Progenitor cell of endocrine pancreas (in vitro differentiated cells): Measurements from ENCODE around the gene TARS1. TPM values are rescaled to one million over a fixed set of nuclear protein-coding genes. Genes with fewer than 3 reads are reported as not detected.

Experiments
- DNase-seq: peaks from one replicate; pipeline ENCODE4 v3.0.0; 2021; ENCODE audit warnings: low spot score; ENCODE audit not compliant: unreplicated experiment
- H3K27ac Mint-ChIP-seq: 2 replicates; pipeline ENCODE4 v1.8.0; 2021; ENCODE audit warnings: mild to moderate bottlenecking, moderate library complexity, mixed read lengths
- H3K27me3 Mint-ChIP-seq: 2 replicates; pipeline ENCODE4 v1.8.0; 2021; ENCODE audit warnings: mixed read lengths
- H3K36me3 Mint-ChIP-seq: 2 replicates; pipeline ENCODE4 v1.8.0; 2022; ENCODE audit warnings: mixed read lengths; ENCODE audit not compliant: insufficient read depth
- H3K4me1 Mint-ChIP-seq: 2 replicates; pipeline ENCODE4 v1.8.0; 2021; ENCODE audit warnings: low read depth, mixed read lengths
- H3K4me3 Mint-ChIP-seq: 2 replicates; pipeline ENCODE4 v1.8.0; 2021; ENCODE audit warnings: low read depth, mild to moderate bottlenecking, moderate library complexity, mixed read lengths
- H3K9me3 Mint-ChIP-seq: 2 replicates; pipeline ENCODE4 v1.8.0; 2021; ENCODE audit warnings: low read depth, mixed read lengths
- total RNA-seq: library from RNA; stranded (reverse); gene quantifications from 2 replicates; pipeline ENCODE4 v1.2.1, GENCODE V29; 2021
- TF ChIP-seq, protein P1 (sequence below): fragments of 200-600 bp; sonication (generic); IDR thresholded peaks from one replicate; pipeline ENCODE4 v1.5.0; 2021; ENCODE audit warnings: antibody characterized with exemption, mild to moderate bottlenecking; ENCODE audit not compliant: unreplicated experiment

Gene TARS1
- total RNA-seq, 1 donor from 2014 or later = 168 TPM

DNA sequence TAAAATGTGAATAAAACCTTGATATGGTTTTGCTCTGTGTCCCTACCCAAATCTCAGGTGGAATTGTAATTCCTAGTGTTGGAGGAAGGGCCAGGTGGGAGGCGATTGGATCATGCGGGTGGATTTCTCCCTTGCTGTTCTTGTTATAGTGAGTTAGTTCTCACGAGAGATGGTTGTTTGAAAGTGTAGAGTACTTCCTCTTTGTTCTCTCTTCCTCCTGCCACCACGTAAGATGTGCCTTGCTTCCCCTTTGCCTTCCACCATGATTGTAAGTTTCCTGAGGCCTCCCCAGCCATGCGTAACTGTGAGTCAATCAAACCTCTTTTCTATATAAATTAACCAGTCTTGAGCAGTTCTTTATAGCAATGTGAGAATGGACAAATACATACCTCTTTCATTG is 34.9 kb downstream of the TARS1 start:
- Mint-ChIP-seq H3K27me3 (no peaks in the 10 kb centered on the region), H3K27ac (no peak overlapping the region), H3K9me3 (no peaks in the 10 kb centered on the region), H3K4me3 (no peak overlapping the region), H3K36me3 (peaks cover 45% of the 10 kb centered on the region), H3K4me1 (no peaks in the 10 kb centered on the region)
- no peak for DNase-seq
- TF ChIP-seq, protein P1, sequence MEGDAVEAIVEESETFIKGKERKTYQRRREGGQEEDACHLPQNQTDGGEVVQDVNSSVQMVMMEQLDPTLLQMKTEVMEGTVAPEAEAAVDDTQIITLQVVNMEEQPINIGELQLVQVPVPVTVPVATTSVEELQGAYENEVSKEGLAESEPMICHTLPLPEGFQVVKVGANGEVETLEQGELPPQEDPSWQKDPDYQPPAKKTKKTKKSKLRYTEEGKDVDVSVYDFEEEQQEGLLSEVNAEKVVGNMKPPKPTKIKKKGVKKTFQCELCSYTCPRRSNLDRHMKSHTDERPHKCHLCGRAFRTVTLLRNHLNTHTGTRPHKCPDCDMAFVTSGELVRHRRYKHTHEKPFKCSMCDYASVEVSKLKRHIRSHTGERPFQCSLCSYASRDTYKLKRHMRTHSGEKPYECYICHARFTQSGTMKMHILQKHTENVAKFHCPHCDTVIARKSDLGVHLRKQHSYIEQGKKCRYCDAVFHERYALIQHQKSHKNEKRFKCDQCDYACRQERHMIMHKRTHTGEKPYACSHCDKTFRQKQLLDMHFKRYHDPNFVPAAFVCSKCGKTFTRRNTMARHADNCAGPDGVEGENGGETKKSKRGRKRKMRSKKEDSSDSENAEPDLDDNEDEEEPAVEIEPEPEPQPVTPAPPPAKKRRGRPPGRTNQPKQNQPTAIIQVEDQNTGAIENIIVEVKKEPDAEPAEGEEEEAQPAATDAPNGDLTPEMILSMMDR = no peak

DNA sequence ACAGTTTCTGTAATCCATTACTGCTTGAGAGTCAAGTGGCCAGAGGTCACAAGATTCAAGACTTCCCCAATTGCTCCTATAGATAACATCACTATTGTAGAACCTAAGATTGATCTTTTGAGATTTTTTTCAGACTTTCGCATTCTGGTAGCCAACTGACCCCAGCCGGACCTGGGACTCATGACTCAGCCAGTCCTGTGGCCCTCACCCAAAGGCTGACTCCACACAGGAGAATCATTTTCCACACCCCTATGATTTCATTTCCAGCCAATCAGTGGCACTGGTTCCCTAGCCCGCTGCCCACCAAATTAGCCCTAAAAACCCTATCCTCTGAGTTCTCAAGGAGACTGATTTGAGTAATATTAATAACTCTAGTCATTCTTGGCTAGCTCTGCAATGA is 36.2 kb downstream of the TARS1 start:
- Mint-ChIP-seq H3K36me3 (peaks cover 42% of the 10 kb centered on the region), H3K4me3 (no peak overlapping the region), H3K4me1 (no peaks in the 10 kb centered on the region), H3K27ac (no peak overlapping the region), H3K9me3 (no peaks in the 10 kb centered on the region), H3K27me3 (no peaks in the 10 kb centered on the region)
- TF ChIP-seq, protein P1 = no peak
- no peak for DNase-seq

DNA sequence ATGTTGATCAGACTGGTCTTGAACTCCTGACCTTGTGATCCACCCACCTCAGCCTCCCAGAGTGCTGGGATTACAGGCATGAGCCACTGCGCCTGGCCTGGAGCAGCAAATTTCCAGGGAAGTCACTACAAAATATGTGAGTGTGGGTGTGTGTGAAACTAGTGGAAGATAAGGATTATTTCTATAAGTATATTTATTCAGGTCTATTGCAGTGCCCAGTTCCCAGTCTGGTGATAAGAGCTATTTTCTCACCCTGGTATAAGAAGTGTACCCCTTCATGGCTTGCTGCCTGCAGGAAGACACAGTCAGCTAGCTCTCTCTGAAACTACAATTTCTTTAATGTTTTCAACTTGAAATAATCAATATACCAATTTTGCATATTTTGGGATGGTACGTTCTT is 37.1 kb downstream of the TARS1 start:
- Mint-ChIP-seq H3K27ac (no peak overlapping the region), H3K4me3 (no peak overlapping the region), H3K9me3 (no peaks in the 10 kb centered on the region), H3K4me1 (no peaks in the 10 kb centered on the region), H3K36me3 (peaks cover 40% of the 10 kb centered on the region), H3K27me3 (no peaks in the 10 kb centered on the region)
- no peak for DNase-seq
- TF ChIP-seq, protein P1 = no peak

GRCh38 chr5:33479311-33479710 is 38.5 kb downstream of the TARS1 start:
- peaks cover 2% of the 10 kb centered on the region for H3K4me1 Mint-ChIP-seq
- H3K4me3 Mint-ChIP-seq = no peak overlapping the region
- H3K9me3 Mint-ChIP-seq = no peaks in the 10 kb centered on the region
- TF ChIP-seq, protein P1 = no peak
- H3K27me3 Mint-ChIP-seq = no peaks in the 10 kb centered on the region
- no peak for DNase-seq
- no peak overlapping the region for H3K27ac Mint-ChIP-seq
- H3K36me3 Mint-ChIP-seq = peaks cover 29% of the 10 kb centered on the region

GRCh38 chr5:33480876-33481275 is 40.1 kb downstream of the TARS1 start:
- TF ChIP-seq, protein P1 = no peak
- H3K36me3 Mint-ChIP-seq = peaks cover 15% of the 10 kb centered on the region
- H3K9me3 Mint-ChIP-seq = no peaks in the 10 kb centered on the region
- peaks cover 6% of the 10 kb centered on the region for H3K4me1 Mint-ChIP-seq
- no peak overlapping the region for H3K27ac Mint-ChIP-seq
- H3K4me3 Mint-ChIP-seq = no peak overlapping the region
- no peak for DNase-seq
- H3K27me3 Mint-ChIP-seq = no peaks in the 10 kb centered on the region
